Measurements from ENCODE around the gene TMEM221. TPM values are rescaled to one million over a fixed set of nuclear protein-coding genes. Genes with fewer than 3 reads are reported as not detected.

The TMEM221 gene
- total and polyA plus RNA-seq, 9 of the 15 experiments (the other 6 are each of a cell fraction or from before 2014, with no cell fraction given): 0.06 to 0.35 TPM; not detected in 7

DNA sequence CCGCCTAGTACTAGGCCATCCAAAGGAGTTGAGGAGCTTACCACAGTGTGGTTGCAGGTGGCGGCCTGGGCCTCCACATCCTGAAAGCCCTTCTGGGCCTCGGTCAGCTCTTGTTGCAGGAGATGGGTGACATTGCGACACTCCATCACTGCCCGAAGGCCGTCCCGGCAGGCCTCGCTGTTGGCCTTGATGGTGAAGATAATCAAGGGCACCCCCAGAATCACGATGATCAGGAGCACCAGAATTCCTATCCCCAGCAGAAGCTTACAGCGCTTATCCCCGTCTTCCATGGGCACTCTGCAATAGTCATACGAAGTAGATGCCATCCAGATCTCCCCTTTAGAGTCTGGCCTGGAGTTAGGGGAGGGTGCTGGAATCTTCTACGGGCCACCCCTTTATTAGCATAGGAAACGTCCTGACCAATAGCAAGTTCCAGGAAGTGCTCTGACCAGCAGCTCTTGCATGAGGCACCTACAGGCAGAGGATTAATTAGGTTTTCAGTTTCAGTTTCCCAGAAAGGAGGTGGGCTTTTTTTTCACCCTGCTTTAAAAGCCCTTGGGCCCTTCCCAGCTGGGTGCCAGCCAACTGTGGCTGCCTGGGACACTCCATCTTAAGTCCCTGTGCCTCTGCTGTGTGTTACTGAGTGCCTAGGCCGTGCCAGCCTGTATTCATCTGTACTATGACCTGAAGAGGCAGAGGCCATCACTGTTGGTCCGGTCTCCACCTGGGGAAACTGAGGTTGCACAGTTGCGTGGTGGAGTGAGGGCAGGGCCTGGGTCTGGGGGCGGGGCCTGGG, 43.0 kb downstream of the TMEM221 start, which contains the start of gene BST2 (continued):
- TF ChIP-seq PATZ1 (CRISPR knock-in tag; IDR thresholded peaks at IDR 0.05; ENCODE audit: borderline replicate concordance): no peak
- TF ChIP-seq, protein P1, sequence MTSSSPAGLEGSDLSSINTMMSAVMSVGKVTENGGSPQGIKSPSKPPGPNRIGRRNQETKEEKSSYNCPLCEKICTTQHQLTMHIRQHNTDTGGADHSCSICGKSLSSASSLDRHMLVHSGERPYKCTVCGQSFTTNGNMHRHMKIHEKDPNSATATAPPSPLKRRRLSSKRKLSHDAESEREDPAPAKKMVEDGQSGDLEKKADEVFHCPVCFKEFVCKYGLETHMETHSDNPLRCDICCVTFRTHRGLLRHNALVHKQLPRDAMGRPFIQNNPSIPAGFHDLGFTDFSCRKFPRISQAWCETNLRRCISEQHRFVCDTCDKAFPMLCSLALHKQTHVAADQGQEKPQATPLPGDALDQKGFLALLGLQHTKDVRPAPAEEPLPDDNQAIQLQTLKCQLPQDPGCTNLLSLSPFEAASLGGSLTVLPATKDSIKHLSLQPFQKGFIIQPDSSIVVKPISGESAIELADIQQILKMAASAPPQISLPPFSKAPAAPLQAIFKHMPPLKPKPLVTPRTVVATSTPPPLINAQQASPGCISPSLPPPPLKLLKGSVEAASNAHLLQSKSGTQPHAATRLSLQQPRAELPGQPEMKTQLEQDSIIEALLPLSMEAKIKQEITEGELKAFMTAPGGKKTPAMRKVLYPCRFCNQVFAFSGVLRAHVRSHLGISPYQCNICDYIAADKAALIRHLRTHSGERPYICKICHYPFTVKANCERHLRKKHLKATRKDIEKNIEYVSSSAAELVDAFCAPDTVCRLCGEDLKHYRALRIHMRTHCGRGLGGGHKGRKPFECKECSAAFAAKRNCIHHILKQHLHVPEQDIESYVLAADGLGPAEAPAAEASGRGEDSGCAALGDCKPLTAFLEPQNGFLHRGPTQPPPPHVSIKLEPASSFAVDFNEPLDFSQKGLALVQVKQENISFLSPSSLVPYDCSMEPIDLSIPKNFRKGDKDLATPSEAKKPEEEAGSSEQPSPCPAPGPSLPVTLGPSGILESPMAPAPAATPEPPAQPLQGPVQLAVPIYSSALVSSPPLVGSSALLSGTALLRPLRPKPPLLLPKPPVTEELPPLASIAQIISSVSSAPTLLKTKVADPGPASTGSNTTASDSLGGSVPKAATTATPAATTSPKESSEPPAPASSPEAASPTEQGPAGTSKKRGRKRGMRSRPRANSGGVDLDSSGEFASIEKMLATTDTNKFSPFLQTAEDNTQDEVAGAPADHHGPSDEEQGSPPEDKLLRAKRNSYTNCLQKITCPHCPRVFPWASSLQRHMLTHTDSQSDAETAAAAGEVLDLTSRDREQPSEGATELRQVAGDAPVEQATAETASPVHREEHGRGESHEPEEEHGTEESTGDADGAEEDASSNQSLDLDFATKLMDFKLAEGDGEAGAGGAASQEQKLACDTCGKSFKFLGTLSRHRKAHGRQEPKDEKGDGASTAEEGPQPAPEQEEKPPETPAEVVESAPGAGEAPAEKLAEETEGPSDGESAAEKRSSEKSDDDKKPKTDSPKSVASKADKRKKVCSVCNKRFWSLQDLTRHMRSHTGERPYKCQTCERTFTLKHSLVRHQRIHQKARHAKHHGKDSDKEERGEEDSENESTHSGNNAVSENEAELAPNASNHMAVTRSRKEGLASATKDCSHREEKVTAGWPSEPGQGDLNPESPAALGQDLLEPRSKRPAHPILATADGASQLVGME (CRISPR knock-in tag; IDR thresholded peaks at IDR 0.05): peak; percentile 94
- TF ChIP-seq SETDB1 (IDR thresholded peaks at IDR 0.05; ENCODE audit: low read length): no peak
- no peak for TF ChIP-seq LEF1 (IDR thresholded peaks at IDR 0.05)
- TF ChIP-seq NEUROD1 (IDR thresholded peaks at IDR 0.05; ENCODE audit: borderline replicate concordance, low read depth, low read length, partially characterized antibody): peak; percentile 26
- TF ChIP-seq, protein P2, sequence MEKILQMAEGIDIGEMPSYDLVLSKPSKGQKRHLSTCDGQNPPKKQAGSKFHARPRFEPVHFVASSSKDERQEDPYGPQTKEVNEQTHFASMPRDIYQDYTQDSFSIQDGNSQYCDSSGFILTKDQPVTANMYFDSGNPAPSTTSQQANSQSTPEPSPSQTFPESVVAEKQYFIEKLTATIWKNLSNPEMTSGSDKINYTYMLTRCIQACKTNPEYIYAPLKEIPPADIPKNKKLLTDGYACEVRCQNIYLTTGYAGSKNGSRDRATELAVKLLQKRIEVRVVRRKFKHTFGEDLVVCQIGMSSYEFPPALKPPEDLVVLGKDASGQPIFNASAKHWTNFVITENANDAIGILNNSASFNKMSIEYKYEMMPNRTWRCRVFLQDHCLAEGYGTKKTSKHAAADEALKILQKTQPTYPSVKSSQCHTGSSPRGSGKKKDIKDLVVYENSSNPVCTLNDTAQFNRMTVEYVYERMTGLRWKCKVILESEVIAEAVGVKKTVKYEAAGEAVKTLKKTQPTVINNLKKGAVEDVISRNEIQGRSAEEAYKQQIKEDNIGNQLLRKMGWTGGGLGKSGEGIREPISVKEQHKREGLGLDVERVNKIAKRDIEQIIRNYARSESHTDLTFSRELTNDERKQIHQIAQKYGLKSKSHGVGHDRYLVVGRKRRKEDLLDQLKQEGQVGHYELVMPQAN (IDR thresholded peaks at IDR 0.05; ENCODE audit: borderline replicate concordance): peak; percentile 38; the same call in 1 of the 2 replicates
- peak; percentile 51; the same call in 1 of the 2 replicates for TF ChIP-seq MYC (IDR thresholded peaks at IDR 0.05; ENCODE audit: low read depth, low read length)
- no peak; the same call in 1 of the 2 replicates for TF ChIP-seq MYC (CRISPR knock-in tag; IDR thresholded peaks at IDR 0.05; ENCODE audit: borderline replicate concordance, low read depth)
- TF ChIP-seq KDM1A (IDR thresholded peaks at IDR 0.05): peak; percentile 72 to 73
- TF ChIP-seq, protein P3, sequence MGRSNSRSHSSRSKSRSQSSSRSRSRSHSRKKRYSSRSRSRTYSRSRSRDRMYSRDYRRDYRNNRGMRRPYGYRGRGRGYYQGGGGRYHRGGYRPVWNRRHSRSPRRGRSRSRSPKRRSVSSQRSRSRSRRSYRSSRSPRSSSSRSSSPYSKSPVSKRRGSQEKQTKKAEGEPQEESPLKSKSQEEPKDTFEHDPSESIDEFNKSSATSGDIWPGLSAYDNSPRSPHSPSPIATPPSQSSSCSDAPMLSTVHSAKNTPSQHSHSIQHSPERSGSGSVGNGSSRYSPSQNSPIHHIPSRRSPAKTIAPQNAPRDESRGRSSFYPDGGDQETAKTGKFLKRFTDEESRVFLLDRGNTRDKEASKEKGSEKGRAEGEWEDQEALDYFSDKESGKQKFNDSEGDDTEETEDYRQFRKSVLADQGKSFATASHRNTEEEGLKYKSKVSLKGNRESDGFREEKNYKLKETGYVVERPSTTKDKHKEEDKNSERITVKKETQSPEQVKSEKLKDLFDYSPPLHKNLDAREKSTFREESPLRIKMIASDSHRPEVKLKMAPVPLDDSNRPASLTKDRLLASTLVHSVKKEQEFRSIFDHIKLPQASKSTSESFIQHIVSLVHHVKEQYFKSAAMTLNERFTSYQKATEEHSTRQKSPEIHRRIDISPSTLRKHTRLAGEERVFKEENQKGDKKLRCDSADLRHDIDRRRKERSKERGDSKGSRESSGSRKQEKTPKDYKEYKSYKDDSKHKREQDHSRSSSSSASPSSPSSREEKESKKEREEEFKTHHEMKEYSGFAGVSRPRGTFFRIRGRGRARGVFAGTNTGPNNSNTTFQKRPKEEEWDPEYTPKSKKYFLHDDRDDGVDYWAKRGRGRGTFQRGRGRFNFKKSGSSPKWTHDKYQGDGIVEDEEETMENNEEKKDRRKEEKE (IDR thresholded peaks at IDR 0.05; ENCODE audit: borderline replicate concordance in 1 of 2, control insufficient read depth in 1 of 2, low read depth in 2 of 2, low read length in 1 of 2): peak in 1 of 2 experiments; percentile 84; a peak in 1 of 4 replicates
- peak; percentile 82 for TF ChIP-seq POLR2AphosphoS5 (IDR thresholded peaks at IDR 0.05; ENCODE audit: control insufficient read depth, insufficient read depth, low read depth, low read length)
- TF ChIP-seq RAD21 (CRISPR knock-in tag; conservative IDR thresholded peaks at IDR 0.05 in 1 of 2, IDR thresholded peaks at IDR 0.05 in 1 of 2): no peak

Data from K562 (cell line).